K562 (cell line): ENCODE data around the gene GJC2. TPM values are rescaled to one million over a fixed set of nuclear protein-coding genes. Genes with fewer than 3 reads are reported as not detected.

ENCODE experiments used
- FOXM1 ChIP-seq, 2 experiments: fragments of 450-650 bp in 1 of 2; sonication (generic) in 1 of 2; formaldehyde crosslinking in 1 of 2; IDR thresholded peaks; 2 replicates each; pipeline versions ENCODE4 v1.6.1 to v1.9.0; 2017 to 2022; ENCODE audit warnings: low read depth in 2 of 2, mild to moderate bottlenecking in 2 of 2, missing genetic modification reagents in 1 of 2, moderate library complexity in 1 of 2
- HNRNPLL ChIP-seq: fragments of 200-400 bp; formaldehyde crosslinking; IDR thresholded peaks from 2 replicates; pipeline ENCODE4 v1.6.1; 2017; ENCODE audit warnings: low read length, low read depth, mild to moderate bottlenecking; ENCODE audit not compliant: poor library complexity, severe bottlenecking
- JUN ChIP-seq, 2 experiments: sonication (generic) in 1 of 2; formaldehyde crosslinking in 1 of 2; IDR thresholded peaks; 2 replicates each; pipeline versions ENCODE4 v1.6.1 to v1.8.0; 2012 to 2022; ENCODE audit warnings: borderline replicate concordance in 2 of 2, mild to moderate bottlenecking in 2 of 2, improper control_type of control experiment in 1 of 2, low read depth in 1 of 2, low read length in 1 of 2, missing genetic modification reagents in 1 of 2
- NCOR1 ChIP-seq: fragments of 450-650 bp; IDR thresholded peaks from 2 replicates; pipeline ENCODE4 v1.6.1; 2016; ENCODE audit warnings: mild to moderate bottlenecking, moderate library complexity
- NFYB ChIP-seq: IDR thresholded peaks from 2 replicates; pipeline ENCODE4 v1.6.1; 2011; ENCODE audit warnings: mild to moderate bottlenecking, moderate library complexity; ENCODE audit not compliant: insufficient read length; ENCODE audit errors: extremely low read depth
- TGIF2 ChIP-seq: sonication (generic); formaldehyde crosslinking; IDR thresholded peaks from 2 replicates; pipeline ENCODE4 v1.8.1; 2022; ENCODE audit warnings: mild to moderate bottlenecking, missing genetic modification reagents, moderate library complexity
- ZBTB33 ChIP-seq: sonication (generic); formaldehyde crosslinking; IDR thresholded peaks from 2 replicates; pipeline ENCODE4 v1.8.1; 2023; ENCODE audit warnings: mild to moderate bottlenecking, missing genetic modification reagents
- ZBTB40 ChIP-seq, 2 experiments: fragments of 450-650 bp in 1 of 2; sonication (generic) in 1 of 2; formaldehyde crosslinking in 1 of 2; IDR thresholded peaks; 2 replicates each; pipeline versions ENCODE4 v1.7.1 to v1.9.0; 2016 to 2022; ENCODE audit warnings: inconsistent platforms in 1 of 2, mild to moderate bottlenecking in 1 of 2, missing genetic modification reagents in 1 of 2
- ZEB2 ChIP-seq: fragments of 450-650 bp; IDR thresholded peaks from 2 replicates; pipeline ENCODE4 v1.6.1; 2016
- ZNF431 ChIP-seq: sonication (generic); formaldehyde crosslinking; IDR thresholded peaks from 2 replicates; pipeline ENCODE4 v1.8.0; 2022; ENCODE audit warnings: mild to moderate bottlenecking, missing genetic modification reagents
- polyA plus RNA-seq, 8 experiments: library from polyadenylated mRNA; depleted of rRNA in 4 of 8; stranded (reverse) in 5 of 8; unstranded in 3 of 8; fragments of >200 nt; fragmentation: Nextera tagmentation in 2 of 8; fragmentation: Illumina TruSeq in 1 of 8; extraction: Ambion mirVana in 2 of 8; extraction: Trizol in 1 of 8; gene quantifications; 2 replicates each; pipeline versions ENCODE4 v1.2.1 to v1.2.3, GENCODE V29; 2011 to 2014; ENCODE audit warnings: inconsistent platforms in 1 of 8, missing spikeins in 1 of 8
- total RNA-seq, 7 experiments: library from RNA; depleted of rRNA in 6 of 7; stranded (reverse); fragments of >200 nt in 6 of 7; fragmentation: Illumina TruSeq in 2 of 7; extraction: Trizol in 2 of 7; gene quantifications; 2 replicates each; pipeline versions ENCODE4 v1.2.1 to v1.2.3, GENCODE V29; 2011 to 2021; ENCODE audit warnings: low replicate concordance in 1 of 7
- TF ChIP-seq, protein P1 (sequence below): sonication (generic); formaldehyde crosslinking; IDR thresholded peaks from 2 replicates; pipeline ENCODE4 v1.8.1; 2023; ENCODE audit warnings: mild to moderate bottlenecking, missing genetic modification reagents

GJC2 gene
- total and polyA plus RNA-seq, 9 of the 15 experiments (the other 6 are each of a cell fraction or from before 2014, with no cell fraction given), result 0.03 to 0.62 (median 0.11) TPM; not detected in 2

GRCh38 chr1:228174482-228175315 lies 25.0 kb downstream of the GJC2 start (continued):
- TF ChIP-seq ZBTB40 (IDR thresholded peaks at IDR 0.05), result peak; percentile 67
- TF ChIP-seq ZBTB40 (CRISPR knock-in tag; IDR thresholded peaks at IDR 0.05), result no peak
- TF ChIP-seq HNRNPLL, result peak; percentile 20
- TF ChIP-seq ZEB2, result no peak
- no peak for TF ChIP-seq TGIF2 (CRISPR knock-in tag)
- no peak for TF ChIP-seq NCOR1
- no peak for TF ChIP-seq FOXM1 (IDR thresholded peaks at IDR 0.05; ENCODE audit: low read depth)
- TF ChIP-seq FOXM1 (CRISPR knock-in tag; IDR thresholded peaks at IDR 0.05; ENCODE audit: low read depth), result 0 out of 2 replicates have a peak, but pooled peaks have one; percentile 43
- TF ChIP-seq, protein P1, sequence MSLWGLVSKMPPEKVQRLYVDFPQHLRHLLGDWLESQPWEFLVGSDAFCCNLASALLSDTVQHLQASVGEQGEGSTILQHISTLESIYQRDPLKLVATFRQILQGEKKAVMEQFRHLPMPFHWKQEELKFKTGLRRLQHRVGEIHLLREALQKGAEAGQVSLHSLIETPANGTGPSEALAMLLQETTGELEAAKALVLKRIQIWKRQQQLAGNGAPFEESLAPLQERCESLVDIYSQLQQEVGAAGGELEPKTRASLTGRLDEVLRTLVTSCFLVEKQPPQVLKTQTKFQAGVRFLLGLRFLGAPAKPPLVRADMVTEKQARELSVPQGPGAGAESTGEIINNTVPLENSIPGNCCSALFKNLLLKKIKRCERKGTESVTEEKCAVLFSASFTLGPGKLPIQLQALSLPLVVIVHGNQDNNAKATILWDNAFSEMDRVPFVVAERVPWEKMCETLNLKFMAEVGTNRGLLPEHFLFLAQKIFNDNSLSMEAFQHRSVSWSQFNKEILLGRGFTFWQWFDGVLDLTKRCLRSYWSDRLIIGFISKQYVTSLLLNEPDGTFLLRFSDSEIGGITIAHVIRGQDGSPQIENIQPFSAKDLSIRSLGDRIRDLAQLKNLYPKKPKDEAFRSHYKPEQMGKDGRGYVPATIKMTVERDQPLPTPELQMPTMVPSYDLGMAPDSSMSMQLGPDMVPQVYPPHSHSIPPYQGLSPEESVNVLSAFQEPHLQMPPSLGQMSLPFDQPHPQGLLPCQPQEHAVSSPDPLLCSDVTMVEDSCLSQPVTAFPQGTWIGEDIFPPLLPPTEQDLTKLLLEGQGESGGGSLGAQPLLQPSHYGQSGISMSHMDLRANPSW (CRISPR knock-in tag), result no peak
- no peak for TF ChIP-seq ZNF431 (CRISPR knock-in tag)
- no peak for TF ChIP-seq JUN (IDR thresholded peaks at IDR 0.05; ENCODE audit: borderline replicate concordance, low read depth, low read length)
- no peak for TF ChIP-seq JUN (CRISPR knock-in tag; IDR thresholded peaks at IDR 0.05; ENCODE audit: borderline replicate concordance)
- peak; percentile 98 for TF ChIP-seq ZBTB33 (CRISPR knock-in tag)
- no peak for TF ChIP-seq NFYB
